Fibroblast of mammary gland (primary cell): ENCODE results near the gene UBR4.

Source experiments
- DNase-seq: peaks from one replicate; pipeline ENCODE4 v3.0.0-alpha.2; 2010; ENCODE audit warnings: low read depth
- H3K4me3 ChIP-seq: 2 replicates; pipeline ENCODE4 v1.5.1; 2011; ENCODE audit warnings: low read depth, mild to moderate bottlenecking, low read length, moderate library complexity; ENCODE audit not compliant: control insufficient read depth
- CTCF ChIP-seq: conservative IDR thresholded peaks from 2 replicates; pipeline ENCODE4 v1.5.1; 2011; ENCODE audit warnings: low read depth, low read length, inconsistent platforms; ENCODE audit not compliant: control insufficient read depth, insufficient read depth

The UBR4 gene

GRCh38 chr1:19206947-19207346 lies 3.1 kb downstream of the UBR4 start:
- TF ChIP-seq CTCF, result no peak
- H3K4me3 ChIP-seq, result no peak overlapping the region
- no peak for DNase-seq

GRCh38 chr1:19205845-19206244 lies 4.2 kb downstream of the UBR4 start:
- DNase-seq, result no peak
- H3K4me3 ChIP-seq, result no peak overlapping the region
- TF ChIP-seq CTCF, result no peak

GRCh38 chr1:19205403-19205802 lies 4.7 kb downstream of the UBR4 start:
- TF ChIP-seq CTCF, result no peak
- H3K4me3 ChIP-seq, result no peak overlapping the region
- no peak for DNase-seq

- no peak for TF ChIP-seq CTCF
- no peak overlapping the region for H3K4me3 ChIP-seq
- DNase-seq, result peak; percentile 18
These were observed 5.4 kb downstream of the UBR4 start for GRCh38 chr1:19204446-19205266.

- TF ChIP-seq CTCF, result no peak
- DNase-seq, result peak; percentile 93
- no peak overlapping the region for H3K4me3 ChIP-seq
These were observed 6.6 kb downstream of the UBR4 start for GRCh38 chr1:19203440-19203839.

- no peak for DNase-seq
- no peak for TF ChIP-seq CTCF
- no peak overlapping the region for H3K4me3 ChIP-seq
These were observed 7.7 kb downstream of the UBR4 start for GRCh38 chr1:19202396-19202795.

GRCh38 chr1:19199969-19200604 lies 10.0 kb downstream of the UBR4 start:
- no peak for TF ChIP-seq CTCF
- DNase-seq, result no peak
- H3K4me3 ChIP-seq, result no peak overlapping the region
